ENCODE results near the gene ARHGAP27.

Gene ARHGAP27

DNA sequence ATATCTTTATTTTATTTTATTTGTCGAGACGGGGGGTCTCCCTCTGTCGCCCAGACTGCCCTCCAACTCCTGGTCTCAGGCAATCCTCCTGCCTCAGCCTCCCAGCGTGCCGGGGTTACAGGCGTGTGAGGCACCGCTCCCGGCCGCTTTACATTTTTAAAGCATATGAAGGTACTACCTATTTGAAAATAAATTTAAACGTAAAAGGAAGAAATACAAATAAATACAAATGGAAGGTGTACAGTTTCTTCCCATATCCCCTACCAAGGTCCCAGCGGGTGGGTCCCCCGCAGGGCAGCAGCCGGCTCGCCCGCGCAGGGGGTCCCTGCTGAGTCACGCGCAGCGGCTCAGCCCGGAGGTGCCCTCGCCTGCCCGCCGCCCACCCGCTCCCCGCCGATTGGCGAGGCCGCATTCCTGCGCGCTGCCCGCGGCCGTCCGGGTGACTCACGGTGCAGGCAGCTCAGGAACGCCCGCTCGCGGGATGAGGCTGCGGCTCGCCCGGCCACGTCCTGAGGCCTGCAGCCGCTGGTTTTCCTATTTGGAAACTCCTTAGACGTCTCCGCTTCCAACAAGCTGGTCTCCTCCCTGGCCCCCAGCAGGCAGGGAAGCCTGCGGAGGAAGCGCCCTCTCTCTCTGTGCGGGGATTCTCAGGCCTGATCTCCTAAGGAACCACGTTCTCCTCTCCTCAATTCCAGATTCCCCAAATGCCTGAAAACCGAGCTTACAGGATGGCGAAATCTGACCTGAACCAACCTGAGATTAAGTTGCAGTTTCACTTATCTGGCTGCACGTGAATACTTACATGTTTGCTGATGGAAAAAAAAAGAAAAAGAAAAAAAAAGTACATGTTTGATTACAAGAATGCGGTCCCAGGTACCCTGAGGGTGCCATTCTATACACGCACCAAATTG lies 61.0 kb downstream of the ARHGAP27 start:
- H3K14ac ChIP-seq (ENCODE audit: low read length in 2 of 2), result no peak overlapping the region
- H2BK120ac ChIP-seq (ENCODE audit: low read depth, low read length), result peak overlapping the region; percentile 99
- peak overlapping the region; percentile 86 for H4K91ac ChIP-seq (ENCODE audit: low read length)
- peak overlapping the region; percentile 33 for H3K4me2 ChIP-seq (ENCODE audit: low read length, poor library complexity, severe bottlenecking)
- peak overlapping the region in 1 of 2 experiments; percentile 47 for H3K4me3 ChIP-seq (ENCODE audit: insufficient read depth in 1 of 2, low read depth in 1 of 2, low read length in 2 of 2)
- 4% methylated on average over 44 of the region's 55 CpGs for WGBS
- H2AK5ac ChIP-seq (ENCODE audit: low read length, severe bottlenecking), result peak overlapping the region; percentile 72
- H3K9me3 ChIP-seq (ENCODE audit: control insufficient read depth, low read length), result no peaks in the 10 kb centered on the region
- H2BK15ac ChIP-seq (ENCODE audit: low read depth, poor library complexity, severe bottlenecking), result peak overlapping the region; percentile 93
- H3K27ac ChIP-seq (ENCODE audit: low read length, poor library complexity, severe bottlenecking), result peak overlapping the region; percentile 100
- H3K23ac ChIP-seq (ENCODE audit: low read length in 2 of 2), result no peak overlapping the region
- peak overlapping the region; percentile 86 for H3K9ac ChIP-seq (ENCODE audit: low read length)
- H2BK12ac ChIP-seq (ENCODE audit: low read length in 2 of 2), result peak overlapping the region; percentile 62 to 85
- H4K8ac ChIP-seq (ENCODE audit: low read length), result peak overlapping the region; percentile 96
- H3K27me3 ChIP-seq (ENCODE audit: control insufficient read depth in 1 of 2, insufficient read depth in 1 of 2, low read length in 2 of 2), result no peaks in the 10 kb centered on the region
- H3K18ac ChIP-seq (ENCODE audit: low read depth in 1 of 2, low read length in 2 of 2), result peak overlapping the region; percentile 55 to 92
- H3K4me1 ChIP-seq (ENCODE audit: control insufficient read depth, insufficient read depth, low read depth, low read length), result peaks cover 31% of the 10 kb centered on the region
- peak overlapping the region in 1 of 2 experiments; percentile 47 for H3K4ac ChIP-seq (ENCODE audit: low read depth in 1 of 2, low read length in 2 of 2)
- no peaks in the 10 kb centered on the region for H3K79me1 ChIP-seq (replicated peaks; ENCODE audit: low read length, poor library complexity, severe bottlenecking)
- DNase-seq, result peak; percentile 94
- H2BK5ac ChIP-seq (ENCODE audit: low read depth, low read length, poor library complexity, severe bottlenecking), result peak overlapping the region; percentile 99
- peak overlapping the region; percentile 39 for H2AFZ ChIP-seq (ENCODE audit: low read depth, low read length)
- H3K36me3 ChIP-seq (ENCODE audit: control insufficient read depth in 1 of 2, insufficient read depth in 2 of 2, low read depth in 1 of 2, low read length in 2 of 2), result no peaks in the 10 kb centered on the region

DNA sequence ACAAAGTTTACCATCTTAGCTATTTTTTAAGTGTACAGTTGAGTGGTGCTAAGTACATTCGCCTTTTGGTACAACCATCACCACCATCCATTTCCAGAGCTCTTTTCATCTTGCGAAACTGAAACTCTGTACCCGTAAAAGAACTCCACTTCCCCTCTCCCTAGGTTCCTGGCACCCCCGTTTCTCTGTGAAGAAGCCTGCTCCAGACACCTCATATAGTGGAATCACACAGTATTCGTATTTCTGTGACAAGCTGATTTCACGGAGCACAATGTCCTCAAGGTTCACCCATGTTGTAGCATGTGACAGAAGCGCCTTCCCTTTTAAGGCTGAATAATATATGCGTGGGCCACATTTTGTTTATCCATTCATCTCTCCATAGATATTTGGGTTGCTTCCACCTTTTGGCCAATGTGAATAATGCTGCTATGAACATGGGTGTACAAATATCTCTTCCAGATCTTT lies 61.7 kb downstream of the ARHGAP27 start:
- peak overlapping the region; percentile 52 for H4K91ac ChIP-seq (ENCODE audit: low read length)
- peak overlapping the region; percentile 99 for H2BK120ac ChIP-seq (ENCODE audit: low read depth, low read length)
- peak; percentile 24 for DNase-seq
- peak overlapping the region; percentile 99 for H2BK5ac ChIP-seq (ENCODE audit: low read depth, low read length, poor library complexity, severe bottlenecking)
- H3K4ac ChIP-seq (ENCODE audit: low read depth in 1 of 2, low read length in 2 of 2), result peak overlapping the region in 1 of 2 experiments; percentile 64
- no peak overlapping the region for H3K23ac ChIP-seq (ENCODE audit: low read length in 2 of 2)
- peaks cover 33% of the 10 kb centered on the region for H3K4me1 ChIP-seq (ENCODE audit: control insufficient read depth, insufficient read depth, low read depth, low read length)
- peak overlapping the region; percentile 100 for H3K27ac ChIP-seq (ENCODE audit: low read length, poor library complexity, severe bottlenecking)
- H3K4me3 ChIP-seq (ENCODE audit: insufficient read depth in 1 of 2, low read depth in 1 of 2, low read length in 2 of 2), result no peak overlapping the region
- H3K18ac ChIP-seq (ENCODE audit: low read depth in 1 of 2, low read length in 2 of 2), result peak overlapping the region; percentile 54 to 93
- H3K9ac ChIP-seq (ENCODE audit: low read length), result peak overlapping the region; percentile 86
- H3K27me3 ChIP-seq (ENCODE audit: control insufficient read depth in 1 of 2, insufficient read depth in 1 of 2, low read length in 2 of 2), result no peaks in the 10 kb centered on the region
- H2BK15ac ChIP-seq (ENCODE audit: low read depth, poor library complexity, severe bottlenecking), result peak overlapping the region; percentile 93
- no peaks in the 10 kb centered on the region for H3K79me1 ChIP-seq (replicated peaks; ENCODE audit: low read length, poor library complexity, severe bottlenecking)
- H2BK12ac ChIP-seq (ENCODE audit: low read length in 2 of 2), result peak overlapping the region; percentile 46 to 52
- H3K36me3 ChIP-seq (ENCODE audit: control insufficient read depth in 1 of 2, insufficient read depth in 2 of 2, low read depth in 1 of 2, low read length in 2 of 2), result no peaks in the 10 kb centered on the region
- no peak overlapping the region for H2AFZ ChIP-seq (ENCODE audit: low read depth, low read length)
- no peak overlapping the region for H4K8ac ChIP-seq (ENCODE audit: low read length)
- 79% methylated on average over 8 of the region's 8 CpGs for WGBS
- H3K14ac ChIP-seq (ENCODE audit: low read length in 2 of 2), result no peak overlapping the region
- H3K4me2 ChIP-seq (ENCODE audit: low read length, poor library complexity, severe bottlenecking), result no peak overlapping the region
- peak overlapping the region; percentile 66 for H2AK5ac ChIP-seq (ENCODE audit: low read length, severe bottlenecking)
- no peaks in the 10 kb centered on the region for H3K9me3 ChIP-seq (ENCODE audit: control insufficient read depth, low read length)

DNA sequence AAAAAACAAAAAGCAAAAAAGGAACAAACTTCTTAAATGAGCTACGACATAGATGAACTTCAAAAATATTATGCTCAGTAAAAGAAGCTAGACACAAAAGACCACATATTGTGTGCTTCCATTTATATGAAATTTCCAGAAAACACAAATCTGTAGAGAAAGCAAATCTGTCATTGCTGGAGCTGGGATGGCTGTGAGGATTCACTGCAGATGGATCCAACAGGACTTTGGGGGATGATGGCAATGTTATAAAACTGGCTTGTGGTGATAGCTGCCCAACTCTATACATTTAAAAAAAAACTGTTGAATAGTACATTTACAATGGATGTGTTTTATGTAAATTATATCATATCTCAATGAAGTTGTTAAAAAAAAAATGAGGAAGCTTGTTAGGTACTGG lies 63.2 kb downstream of the ARHGAP27 start:
- Histone ChIP-seq H3K9ac (ENCODE audit: low read length) (no peak overlapping the region), H3K4ac (ENCODE audit: low read depth in 1 of 2, low read length in 2 of 2) (no peak overlapping the region), H3K4me3 (ENCODE audit: insufficient read depth in 1 of 2, low read depth in 1 of 2, low read length in 2 of 2) (no peak overlapping the region), H3K27ac (ENCODE audit: low read length, poor library complexity, severe bottlenecking) (peak overlapping the region; percentile 63), H3K23ac (ENCODE audit: low read length in 2 of 2) (no peak overlapping the region), H4K91ac (ENCODE audit: low read length) (no peak overlapping the region), H2AFZ (ENCODE audit: low read depth, low read length) (no peak overlapping the region), H3K36me3 (ENCODE audit: control insufficient read depth in 1 of 2, insufficient read depth in 2 of 2, low read depth in 1 of 2, low read length in 2 of 2) (no peaks in the 10 kb centered on the region), H2AK5ac (ENCODE audit: low read length, severe bottlenecking) (peak overlapping the region; percentile 93), H2BK15ac (ENCODE audit: low read depth, poor library complexity, severe bottlenecking) (no peak overlapping the region), H2BK5ac (ENCODE audit: low read depth, low read length, poor library complexity, severe bottlenecking) (peak overlapping the region; percentile 51), H3K14ac (ENCODE audit: low read length in 2 of 2) (no peak overlapping the region), H3K4me1 (ENCODE audit: control insufficient read depth, insufficient read depth, low read depth, low read length) (peaks cover 34% of the 10 kb centered on the region), H4K8ac (ENCODE audit: low read length) (no peak overlapping the region), H3K27me3 (ENCODE audit: control insufficient read depth in 1 of 2, insufficient read depth in 1 of 2, low read length in 2 of 2) (no peaks in the 10 kb centered on the region), H3K9me3 (ENCODE audit: control insufficient read depth, low read length) (no peaks in the 10 kb centered on the region), H3K79me1 (replicated peaks; ENCODE audit: low read length, poor library complexity, severe bottlenecking) (no peaks in the 10 kb centered on the region), H3K4me2 (ENCODE audit: low read length, poor library complexity, severe bottlenecking) (no peak overlapping the region), H2BK120ac (ENCODE audit: low read depth, low read length) (no peak overlapping the region), H3K18ac (ENCODE audit: low read depth in 1 of 2, low read length in 2 of 2) (no peak overlapping the region), H2BK12ac (ENCODE audit: low read length in 2 of 2) (no peak overlapping the region)
- WGBS, result 100% methylated on average over 1 of the region's 1 CpG
- no peak for DNase-seq

DNA sequence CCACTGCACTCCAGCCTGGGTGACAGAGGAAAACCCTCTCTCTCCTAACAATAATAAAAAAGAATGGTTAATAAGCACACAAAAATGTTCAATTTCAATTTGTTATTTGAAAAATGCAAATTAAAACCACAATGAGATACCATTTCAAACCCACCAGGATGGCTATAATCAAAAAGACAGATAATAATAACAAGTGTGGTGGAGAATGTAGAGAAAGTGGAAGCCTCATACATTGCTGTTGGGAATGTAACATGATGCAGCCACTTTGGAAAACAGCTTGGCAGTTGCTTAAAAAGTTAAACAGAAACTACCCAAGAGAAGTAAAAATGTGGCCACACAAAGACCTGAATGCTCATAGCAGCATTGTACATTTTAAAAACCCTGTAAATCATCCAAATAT lies 64.0 kb downstream of the ARHGAP27 start:
- H2BK12ac ChIP-seq (ENCODE audit: low read length in 2 of 2), result no peak overlapping the region
- no peak overlapping the region for H2BK5ac ChIP-seq (ENCODE audit: low read depth, low read length, poor library complexity, severe bottlenecking)
- no peaks in the 10 kb centered on the region for H3K79me1 ChIP-seq (replicated peaks; ENCODE audit: low read length, poor library complexity, severe bottlenecking)
- no peaks in the 10 kb centered on the region for H3K9me3 ChIP-seq (ENCODE audit: control insufficient read depth, low read length)
- H4K91ac ChIP-seq (ENCODE audit: low read length), result no peak overlapping the region
- no peak overlapping the region for H3K4me3 ChIP-seq (ENCODE audit: insufficient read depth in 1 of 2, low read depth in 1 of 2, low read length in 2 of 2)
- peaks cover 30% of the 10 kb centered on the region for H3K4me1 ChIP-seq (ENCODE audit: control insufficient read depth, insufficient read depth, low read depth, low read length)
- H3K4ac ChIP-seq (ENCODE audit: low read depth in 1 of 2, low read length in 2 of 2), result no peak overlapping the region
- H2AFZ ChIP-seq (ENCODE audit: low read depth, low read length), result no peak overlapping the region
- no peak overlapping the region for H4K8ac ChIP-seq (ENCODE audit: low read length)
- H3K4me2 ChIP-seq (ENCODE audit: low read length, poor library complexity, severe bottlenecking), result no peak overlapping the region
- H3K9ac ChIP-seq (ENCODE audit: low read length), result no peak overlapping the region
- H3K18ac ChIP-seq (ENCODE audit: low read depth in 1 of 2, low read length in 2 of 2), result no peak overlapping the region
- H3K14ac ChIP-seq (ENCODE audit: low read length in 2 of 2), result no peak overlapping the region
- H2AK5ac ChIP-seq (ENCODE audit: low read length, severe bottlenecking), result no peak overlapping the region
- no peaks in the 10 kb centered on the region for H3K36me3 ChIP-seq (ENCODE audit: control insufficient read depth in 1 of 2, insufficient read depth in 2 of 2, low read depth in 1 of 2, low read length in 2 of 2)
- peak; percentile 59 for DNase-seq
- no peak overlapping the region for H3K23ac ChIP-seq (ENCODE audit: low read length in 2 of 2)
- no peak overlapping the region for H2BK120ac ChIP-seq (ENCODE audit: low read depth, low read length)
- peak overlapping the region; percentile 63 for H3K27ac ChIP-seq (ENCODE audit: low read length, poor library complexity, severe bottlenecking)
- H3K27me3 ChIP-seq (ENCODE audit: control insufficient read depth in 1 of 2, insufficient read depth in 1 of 2, low read length in 2 of 2), result no peaks in the 10 kb centered on the region
- H2BK15ac ChIP-seq (ENCODE audit: low read depth, poor library complexity, severe bottlenecking), result no peak overlapping the region

Data from mesenchymal stem cell (in vitro differentiated cells and primary cell).